ENCODE results near the gene MCTP1.

DNA sequence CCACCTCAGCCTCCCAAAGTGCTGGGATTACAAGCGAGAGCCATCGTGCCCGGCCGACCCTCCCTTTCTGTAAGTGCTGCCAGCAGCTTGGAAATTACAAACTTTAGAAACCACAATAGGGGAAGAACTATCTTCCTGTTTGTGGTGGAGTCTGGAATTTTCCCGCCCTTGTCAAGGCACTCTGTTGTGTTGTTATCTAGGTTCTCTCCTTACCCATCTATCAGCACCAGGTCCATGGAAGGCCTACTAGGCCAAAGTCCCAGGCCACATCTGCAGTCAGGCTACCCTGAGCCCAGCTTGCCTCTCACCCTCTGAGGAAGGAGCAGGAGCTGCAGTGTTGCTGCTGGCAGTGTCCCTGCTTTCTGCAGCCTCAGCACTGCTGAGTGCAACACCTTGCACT, 214.9 kb downstream of the MCTP1 start:
- no peak for TF ChIP-seq EZH2phosphoT487 (IDR thresholded peaks at IDR 0.05; ENCODE audit: borderline replicate concordance, low read length)
- TF ChIP-seq, protein P1, sequence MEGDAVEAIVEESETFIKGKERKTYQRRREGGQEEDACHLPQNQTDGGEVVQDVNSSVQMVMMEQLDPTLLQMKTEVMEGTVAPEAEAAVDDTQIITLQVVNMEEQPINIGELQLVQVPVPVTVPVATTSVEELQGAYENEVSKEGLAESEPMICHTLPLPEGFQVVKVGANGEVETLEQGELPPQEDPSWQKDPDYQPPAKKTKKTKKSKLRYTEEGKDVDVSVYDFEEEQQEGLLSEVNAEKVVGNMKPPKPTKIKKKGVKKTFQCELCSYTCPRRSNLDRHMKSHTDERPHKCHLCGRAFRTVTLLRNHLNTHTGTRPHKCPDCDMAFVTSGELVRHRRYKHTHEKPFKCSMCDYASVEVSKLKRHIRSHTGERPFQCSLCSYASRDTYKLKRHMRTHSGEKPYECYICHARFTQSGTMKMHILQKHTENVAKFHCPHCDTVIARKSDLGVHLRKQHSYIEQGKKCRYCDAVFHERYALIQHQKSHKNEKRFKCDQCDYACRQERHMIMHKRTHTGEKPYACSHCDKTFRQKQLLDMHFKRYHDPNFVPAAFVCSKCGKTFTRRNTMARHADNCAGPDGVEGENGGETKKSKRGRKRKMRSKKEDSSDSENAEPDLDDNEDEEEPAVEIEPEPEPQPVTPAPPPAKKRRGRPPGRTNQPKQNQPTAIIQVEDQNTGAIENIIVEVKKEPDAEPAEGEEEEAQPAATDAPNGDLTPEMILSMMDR (conservative IDR thresholded peaks at IDR 0.05; ENCODE audit: low read depth, low read length): no peak
- TF ChIP-seq EZH2 (IDR thresholded peaks at IDR 0.05; ENCODE audit: low read length, unreplicated experiment): no peak
